ENCODE data around the gene UGT1A4. TPM values are rescaled to one million over a fixed set of nuclear protein-coding genes. Genes with fewer than 3 reads are reported as not detected.

UGT1A4 gene
- total RNA-seq, 2 experiments from 2014 or later, result not detected

DNA sequence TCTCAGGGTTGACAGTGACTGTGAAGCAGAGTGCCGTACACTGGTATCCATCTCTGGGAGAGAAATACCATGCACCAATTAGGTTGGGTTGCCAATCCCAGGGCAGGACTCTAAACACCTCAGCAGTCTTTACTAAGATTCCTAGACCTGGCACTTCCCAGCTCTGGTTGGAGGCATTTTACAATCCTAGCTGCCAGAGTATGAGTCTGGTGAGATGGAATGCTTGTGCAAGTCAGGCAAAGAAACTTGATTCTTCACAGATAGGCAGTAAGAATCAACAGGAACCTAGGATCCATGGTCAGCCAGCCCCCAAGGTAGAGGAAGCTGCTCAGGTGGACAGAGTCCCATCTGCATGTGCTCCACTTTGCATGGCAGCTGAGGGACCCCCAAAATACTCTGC, 11.8 kb upstream of the UGT1A4 start:
- ChIA-PET POLR2A (no interaction called here), CTCF (interaction anchor here (0.7 kb wide), 1 partner anchor 880 kb away, joined by 3 read pairs; no protein-coding TSS in a partner anchor)
- Mint-ChIP-seq H3K27ac (no peak overlapping the region), H3K36me3 (ENCODE audit: low read depth) (no peaks in the 10 kb centered on the region), H3K27me3 (peaks cover 25% of the 10 kb centered on the region), H3K4me1 (ENCODE audit: low read depth) (no peaks in the 10 kb centered on the region), H3K4me3 (no peak overlapping the region), H3K9me3 (peaks cover 3% of the 10 kb centered on the region)
- no peaks in the 10 kb centered on the region for H3K4me1 ChIP-seq (ENCODE audit: insufficient read depth, low read length)
- H3K9me3 ChIP-seq (ENCODE audit: control insufficient read depth in 1 of 2, insufficient read depth in 1 of 2, low read length in 2 of 2), result peaks cover 3 to 4% of the 10 kb centered on the region in 2 experiments
- TF ChIP-seq, protein P1, sequence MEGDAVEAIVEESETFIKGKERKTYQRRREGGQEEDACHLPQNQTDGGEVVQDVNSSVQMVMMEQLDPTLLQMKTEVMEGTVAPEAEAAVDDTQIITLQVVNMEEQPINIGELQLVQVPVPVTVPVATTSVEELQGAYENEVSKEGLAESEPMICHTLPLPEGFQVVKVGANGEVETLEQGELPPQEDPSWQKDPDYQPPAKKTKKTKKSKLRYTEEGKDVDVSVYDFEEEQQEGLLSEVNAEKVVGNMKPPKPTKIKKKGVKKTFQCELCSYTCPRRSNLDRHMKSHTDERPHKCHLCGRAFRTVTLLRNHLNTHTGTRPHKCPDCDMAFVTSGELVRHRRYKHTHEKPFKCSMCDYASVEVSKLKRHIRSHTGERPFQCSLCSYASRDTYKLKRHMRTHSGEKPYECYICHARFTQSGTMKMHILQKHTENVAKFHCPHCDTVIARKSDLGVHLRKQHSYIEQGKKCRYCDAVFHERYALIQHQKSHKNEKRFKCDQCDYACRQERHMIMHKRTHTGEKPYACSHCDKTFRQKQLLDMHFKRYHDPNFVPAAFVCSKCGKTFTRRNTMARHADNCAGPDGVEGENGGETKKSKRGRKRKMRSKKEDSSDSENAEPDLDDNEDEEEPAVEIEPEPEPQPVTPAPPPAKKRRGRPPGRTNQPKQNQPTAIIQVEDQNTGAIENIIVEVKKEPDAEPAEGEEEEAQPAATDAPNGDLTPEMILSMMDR (IDR thresholded peaks at IDR 0.05), result no peak
- H3K27me3 ChIP-seq (ENCODE audit: control insufficient read depth in 1 of 2, insufficient read depth in 2 of 2, low read length in 2 of 2), result peaks cover 0 to 6% of the 10 kb centered on the region in 2 experiments
- H3K27ac ChIP-seq (ENCODE audit: low read depth in 1 of 2, low read length in 2 of 2), result no peak overlapping the region
- DNase-seq, result no peak
- no peaks in the 10 kb centered on the region for H3K36me3 ChIP-seq (ENCODE audit: insufficient read depth, low read length)
- H3K4me3 ChIP-seq (ENCODE audit: low read length), result no peak overlapping the region
- intact Hi-C loops (cut with DNase I, micrococcal nuclease), result no loop called here
- ATAC-seq (ENCODE audit: poor library complexity), result no peak

DNA sequence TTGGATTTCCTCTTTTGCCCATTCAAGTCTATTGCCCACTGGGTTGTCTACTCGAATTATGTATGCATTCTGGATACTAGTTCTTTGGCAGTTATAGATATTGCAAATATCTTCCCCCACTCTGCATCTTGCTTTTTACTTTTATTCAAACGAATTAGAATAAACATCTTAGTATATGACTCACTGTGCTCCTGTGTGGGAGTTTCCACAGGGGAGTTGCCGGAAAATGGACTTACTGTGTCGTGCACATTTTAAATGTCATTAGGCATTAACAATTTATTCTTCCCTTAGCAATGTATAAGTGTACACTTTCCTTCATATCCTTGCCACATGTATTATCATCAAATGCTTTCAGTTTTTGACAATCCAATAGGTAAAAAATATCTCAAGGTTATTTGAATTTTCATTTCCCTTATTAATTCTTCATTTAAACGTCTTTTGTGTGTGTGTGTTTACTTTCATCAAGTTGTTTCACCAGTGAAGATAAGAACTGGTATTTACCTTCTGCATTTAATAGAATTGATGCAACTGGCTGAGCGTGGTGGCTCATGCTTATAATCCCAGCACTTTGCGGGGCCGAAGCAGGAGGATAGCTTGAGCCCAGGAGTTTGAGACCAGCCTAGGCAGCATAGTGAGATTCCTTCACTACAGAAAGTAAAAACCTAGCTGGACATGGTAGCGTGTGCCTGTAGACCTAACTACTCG, 10.4 kb upstream of the UGT1A4 start:
- peaks cover 31% of the 10 kb centered on the region for H3K27me3 Mint-ChIP-seq
- H3K4me3 ChIP-seq (ENCODE audit: low read length), result no peak overlapping the region
- CTCF ChIA-PET, result no interaction called here

DNA sequence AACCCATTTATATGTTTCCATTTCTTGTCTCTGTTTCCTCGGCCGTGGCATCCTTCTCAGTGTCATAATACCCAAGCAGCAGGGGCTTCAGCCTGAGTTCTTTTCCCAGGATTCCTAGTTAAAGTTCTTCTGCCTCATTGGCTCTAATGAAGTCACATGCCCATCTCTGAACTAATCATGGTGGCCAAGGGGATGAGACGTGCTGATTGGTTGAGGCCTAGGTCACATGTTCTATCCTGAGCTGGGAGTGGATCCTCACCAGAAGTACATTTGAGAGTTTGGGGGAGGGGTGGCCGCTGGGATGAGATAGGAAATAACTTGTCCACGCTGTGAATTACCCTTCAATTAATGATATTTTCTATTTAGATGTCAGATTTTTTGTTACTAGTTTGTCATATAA, 9.6 kb upstream of the UGT1A4 start:
- intact Hi-C loops (cut with DNase I, micrococcal nuclease), result no loop called here

More for the DNA sequence above, 10.4 kb upstream of the UGT1A4 start:
- no peak overlapping the region for H3K27ac Mint-ChIP-seq
- no peaks in the 10 kb centered on the region for H3K4me1 Mint-ChIP-seq (ENCODE audit: low read depth)
- H3K9me3 Mint-ChIP-seq, result peaks cover 3% of the 10 kb centered on the region
- TF ChIP-seq, protein P1 (IDR thresholded peaks at IDR 0.05), result no peak
- H3K27ac ChIP-seq (ENCODE audit: low read depth in 1 of 2, low read length in 2 of 2), result no peak overlapping the region
- POLR2A ChIA-PET, result no interaction called here
- H3K9me3 ChIP-seq (ENCODE audit: control insufficient read depth in 1 of 2, insufficient read depth in 1 of 2, low read length in 2 of 2), result peaks cover 3 to 4% of the 10 kb centered on the region in 2 experiments
- H3K4me1 ChIP-seq (ENCODE audit: insufficient read depth, low read length), result no peaks in the 10 kb centered on the region
- ATAC-seq (ENCODE audit: poor library complexity) (no peak), DNase-seq (no peak)
- H3K36me3 ChIP-seq (ENCODE audit: insufficient read depth, low read length), result no peaks in the 10 kb centered on the region
- intact Hi-C loops (cut with DNase I, micrococcal nuclease), result no loop called here
- H3K4me3 Mint-ChIP-seq, result no peak overlapping the region
- H3K27me3 ChIP-seq (ENCODE audit: control insufficient read depth in 1 of 2, insufficient read depth in 2 of 2, low read length in 2 of 2), result peaks cover 4 to 6% of the 10 kb centered on the region in 2 experiments
- no peaks in the 10 kb centered on the region for H3K36me3 Mint-ChIP-seq (ENCODE audit: low read depth)

More for the DNA sequence above, 9.6 kb upstream of the UGT1A4 start:
- CTCF ChIA-PET, result no interaction called here
- ATAC-seq (ENCODE audit: poor library complexity), result no peak
- Histone ChIP-seq H3K27me3 (ENCODE audit: control insufficient read depth in 1 of 2, insufficient read depth in 2 of 2, low read length in 2 of 2) (peaks cover 4 to 6% of the 10 kb centered on the region in 2 experiments), H3K4me3 (ENCODE audit: low read length) (no peak overlapping the region), H3K27ac (ENCODE audit: low read depth in 1 of 2, low read length in 2 of 2) (no peak overlapping the region), H3K36me3 (ENCODE audit: insufficient read depth, low read length) (no peaks in the 10 kb centered on the region), H3K4me1 (ENCODE audit: insufficient read depth, low read length) (no peaks in the 10 kb centered on the region), H3K9me3 (ENCODE audit: control insufficient read depth in 1 of 2, insufficient read depth in 1 of 2, low read length in 2 of 2) (peaks cover under 1 to 4% of the 10 kb centered on the region in 2 experiments)
- DNase-seq, result no peak
- Mint-ChIP-seq H3K4me3 (no peak overlapping the region), H3K27me3 (peaks cover 35% of the 10 kb centered on the region), H3K9me3 (peaks cover 3% of the 10 kb centered on the region), H3K36me3 (ENCODE audit: low read depth) (no peaks in the 10 kb centered on the region), H3K4me1 (ENCODE audit: low read depth) (no peaks in the 10 kb centered on the region), H3K27ac (no peak overlapping the region)
- TF ChIP-seq, protein P1 (IDR thresholded peaks at IDR 0.05), result no peak
- POLR2A ChIA-PET, result no interaction called here

All from CD4-positive, alpha-beta T cell (primary cell).